Thoracic aorta (tissue), 2 donors: ENCODE results near the gene EPN3. TPM values are rescaled to one million over a fixed set of nuclear protein-coding genes. Genes with fewer than 3 reads are reported as not detected.

ENCODE experiments used
- ATAC-seq: fragments of 150-250 bp; one replicate; pipeline ENCODE4 v1.8.0; 2017; ENCODE audit warnings: low read depth; ENCODE audit not compliant: insufficient number of reproducible peaks, low FRiP score
- DNase-seq: peaks from one replicate; pipeline ENCODE4 v3.0.0-alpha.2; 2020; ENCODE audit warnings: low spot score
- H3K27ac ChIP-seq, 2 donors: fragments of 200-600 bp; sonication (generic); 1 replicate in 1 of 2; 2 replicates in 1 of 2; pipeline ENCODE4 v1.5.1; 2016; ENCODE audit warnings: mild to moderate bottlenecking in 2 of 2, moderate library complexity in 2 of 2
- H3K27me3 ChIP-seq: fragments of 200-600 bp; sonication (generic); replicated peaks from 2 replicates; pipeline ENCODE4 v1.6.0; 2016; ENCODE audit warnings: mild to moderate bottlenecking; ENCODE audit not compliant: insufficient read depth
- H3K36me3 ChIP-seq: fragments of 200-600 bp; sonication (generic); one replicate; pipeline ENCODE4 v1.5.1; 2016
- H3K4me1 ChIP-seq, 2 donors: fragments of 200-600 bp; sonication (generic); 1 replicate in 1 of 2; 2 replicates in 1 of 2; pipeline versions ENCODE4 v1.5.1 to v1.6.0; 2016; ENCODE audit warnings: low read depth in 2 of 2, mild to moderate bottlenecking in 1 of 2; ENCODE audit not compliant: control insufficient read depth in 1 of 2
- H3K4me3 ChIP-seq: fragments of 200-600 bp; sonication (generic); 2 replicates; pipeline ENCODE4 v1.5.1; 2016; ENCODE audit warnings: mild to moderate bottlenecking
- H3K9me3 ChIP-seq: fragments of 200-600 bp; sonication (generic); 2 replicates; pipeline ENCODE4 v1.5.1; 2016
- total RNA-seq, 2 donors: library from RNA; depleted of rRNA; stranded (reverse); fragments of >200 nt; gene quantifications; one replicate each; pipeline versions ENCODE4 v1.1.0 to v1.2.3, GENCODE V29; 2016
- TF ChIP-seq, protein P1 (sequence below): fragments of 200-600 bp; sonication (generic); IDR thresholded peaks from one replicate; pipeline ENCODE4 v1.5.1; 2019; ENCODE audit warnings: antibody characterized with exemption

The EPN3 gene
- total RNA-seq, 2 donors from 2014 or later = 1.4 TPM; not detected in 1

DNA sequence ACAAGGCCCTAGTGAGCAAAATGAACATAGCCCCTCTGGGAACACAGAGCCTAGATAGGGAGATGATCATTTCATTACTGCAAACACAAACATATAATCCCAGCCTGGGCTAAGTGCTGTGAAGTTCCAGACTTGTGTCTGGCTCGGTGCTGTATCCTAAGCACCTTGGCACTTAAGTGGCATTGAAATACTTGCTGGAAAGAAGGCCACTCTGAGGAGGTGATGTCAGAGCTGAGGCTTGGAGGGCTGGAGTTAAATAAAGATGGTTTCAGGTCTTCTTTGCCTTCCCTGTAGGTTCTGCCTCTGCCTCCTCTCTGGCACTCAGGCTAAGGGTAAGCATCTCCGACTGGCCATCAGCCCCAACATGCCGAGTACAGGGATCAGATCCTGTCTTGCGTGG is 25.6 kb downstream of the EPN3 start:
- ATAC-seq = no peak
- Histone ChIP-seq H3K27ac (no peak overlapping the region), H3K27me3 (peaks cover 5% of the 10 kb centered on the region)

DNA sequence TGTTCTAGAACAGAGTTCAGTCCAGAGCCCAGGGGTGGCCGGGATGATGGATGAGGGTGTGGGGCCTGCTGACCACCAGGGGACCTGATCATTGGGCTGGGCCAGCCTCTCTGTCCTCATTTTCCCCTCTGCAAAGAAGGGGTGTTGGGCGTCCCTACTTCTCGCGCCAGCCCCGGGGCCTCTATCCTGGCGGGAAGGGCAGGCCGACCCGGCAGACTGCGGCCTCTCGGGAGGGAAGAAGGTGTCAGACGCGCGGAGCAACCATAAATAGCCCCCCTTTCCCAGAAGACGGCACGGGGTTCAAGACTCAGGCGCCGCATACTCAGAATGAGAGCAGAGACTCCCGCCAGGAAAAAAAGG is 26.0 kb downstream of the EPN3 start:
- TF ChIP-seq, protein P1, sequence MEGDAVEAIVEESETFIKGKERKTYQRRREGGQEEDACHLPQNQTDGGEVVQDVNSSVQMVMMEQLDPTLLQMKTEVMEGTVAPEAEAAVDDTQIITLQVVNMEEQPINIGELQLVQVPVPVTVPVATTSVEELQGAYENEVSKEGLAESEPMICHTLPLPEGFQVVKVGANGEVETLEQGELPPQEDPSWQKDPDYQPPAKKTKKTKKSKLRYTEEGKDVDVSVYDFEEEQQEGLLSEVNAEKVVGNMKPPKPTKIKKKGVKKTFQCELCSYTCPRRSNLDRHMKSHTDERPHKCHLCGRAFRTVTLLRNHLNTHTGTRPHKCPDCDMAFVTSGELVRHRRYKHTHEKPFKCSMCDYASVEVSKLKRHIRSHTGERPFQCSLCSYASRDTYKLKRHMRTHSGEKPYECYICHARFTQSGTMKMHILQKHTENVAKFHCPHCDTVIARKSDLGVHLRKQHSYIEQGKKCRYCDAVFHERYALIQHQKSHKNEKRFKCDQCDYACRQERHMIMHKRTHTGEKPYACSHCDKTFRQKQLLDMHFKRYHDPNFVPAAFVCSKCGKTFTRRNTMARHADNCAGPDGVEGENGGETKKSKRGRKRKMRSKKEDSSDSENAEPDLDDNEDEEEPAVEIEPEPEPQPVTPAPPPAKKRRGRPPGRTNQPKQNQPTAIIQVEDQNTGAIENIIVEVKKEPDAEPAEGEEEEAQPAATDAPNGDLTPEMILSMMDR = no peak
- Histone ChIP-seq H3K36me3 (peaks cover 12% of the 10 kb centered on the region), H3K27ac (no peak overlapping the region), H3K4me3 (peak overlapping the region; percentile 75), H3K27me3 (peaks cover 5% of the 10 kb centered on the region), H3K9me3 (no peaks in the 10 kb centered on the region), H3K4me1 (peaks cover 27 to 29% of the 10 kb centered on the region in 2 donors)
- no peak for DNase-seq
- ATAC-seq = no peak

More for the DNA sequence above, 25.6 kb downstream of the EPN3 start:
- Histone ChIP-seq H3K36me3 (peaks cover 12% of the 10 kb centered on the region), H3K4me1 (peaks cover 27 to 28% of the 10 kb centered on the region in 2 donors), H3K4me3 (no peak overlapping the region), H3K9me3 (no peaks in the 10 kb centered on the region)
- no peak for DNase-seq
- TF ChIP-seq, protein P1 = no peak

DNA sequence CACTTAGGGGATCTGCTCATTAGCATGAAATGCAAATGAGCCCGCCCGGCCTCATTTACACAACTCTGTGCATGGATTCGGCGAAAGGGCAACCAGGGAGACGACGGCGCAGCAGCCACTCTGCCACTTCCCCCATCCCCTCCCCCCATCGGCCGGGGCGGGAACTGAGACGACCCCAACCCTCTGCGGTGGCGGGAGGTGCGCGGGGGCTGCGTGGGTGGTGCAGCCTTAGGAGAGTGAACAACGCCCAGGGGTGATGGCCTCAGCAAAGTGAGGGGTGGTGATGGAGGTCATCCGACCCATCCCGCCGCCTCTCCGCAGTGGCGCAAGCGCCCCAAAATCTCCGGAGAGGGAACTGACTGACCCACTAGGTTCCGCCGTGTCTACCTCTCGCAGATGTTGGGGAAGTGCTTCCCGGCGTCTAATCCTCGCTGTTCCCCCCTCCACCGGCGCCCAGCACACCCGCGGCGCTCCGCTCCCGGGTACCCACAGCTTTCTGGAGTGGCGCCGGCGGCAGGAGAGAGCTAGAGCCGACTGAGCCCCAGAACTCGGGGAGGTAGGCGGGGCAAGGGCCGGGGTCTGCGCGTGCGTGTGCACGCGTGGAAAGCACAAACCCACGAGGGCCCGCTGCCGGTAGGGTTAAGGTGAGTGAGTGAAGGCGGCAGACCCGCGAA is 26.5 kb downstream of the EPN3 start:
- H3K27ac ChIP-seq = no peak overlapping the region
- H3K4me3 ChIP-seq = peak overlapping the region; percentile 75
- peaks cover 27 to 35% of the 10 kb centered on the region in 2 donors for H3K4me1 ChIP-seq
- peaks cover 5% of the 10 kb centered on the region for H3K27me3 ChIP-seq
- ATAC-seq (no peak), DNase-seq (no peak)
- TF ChIP-seq, protein P1 = no peak
- no peaks in the 10 kb centered on the region for H3K9me3 ChIP-seq
- H3K36me3 ChIP-seq = peaks cover 12% of the 10 kb centered on the region

DNA sequence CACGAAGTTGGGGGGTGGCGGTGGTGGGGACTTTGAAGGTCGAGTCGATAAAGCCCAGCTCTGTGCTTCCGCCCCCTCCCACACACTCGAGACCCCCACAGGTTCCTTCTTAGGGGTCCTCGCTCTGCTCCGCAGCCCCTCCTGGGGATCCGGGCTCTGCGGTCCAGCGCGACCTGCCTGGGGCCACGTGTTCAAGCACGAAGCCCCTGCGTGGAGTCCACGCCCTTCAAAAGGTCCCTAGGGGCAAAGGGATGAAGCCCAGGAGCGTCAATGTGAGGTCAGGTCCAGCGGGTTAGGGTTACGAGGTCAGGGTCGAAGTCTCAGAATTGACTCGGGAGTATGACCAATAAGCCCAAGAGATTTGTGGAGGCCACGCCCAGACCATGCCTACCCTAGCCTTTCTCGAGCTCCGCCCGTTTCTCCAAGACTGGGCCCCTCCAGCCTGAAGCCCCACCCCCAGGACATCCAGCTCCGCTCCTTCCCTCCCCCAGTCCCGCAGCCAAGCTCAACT is 27.2 kb downstream of the EPN3 start:
- H3K4me3 ChIP-seq = peak overlapping the region; percentile 75
- H3K27ac ChIP-seq = no peak overlapping the region
- ATAC-seq (no peak), DNase-seq (peak; percentile 38)
- peaks cover 12% of the 10 kb centered on the region for H3K36me3 ChIP-seq
- H3K4me1 ChIP-seq = peaks cover 27 to 39% of the 10 kb centered on the region in 2 donors
- H3K27me3 ChIP-seq = peaks cover 5% of the 10 kb centered on the region
- H3K9me3 ChIP-seq = no peaks in the 10 kb centered on the region
- TF ChIP-seq, protein P1 = no peak

DNA sequence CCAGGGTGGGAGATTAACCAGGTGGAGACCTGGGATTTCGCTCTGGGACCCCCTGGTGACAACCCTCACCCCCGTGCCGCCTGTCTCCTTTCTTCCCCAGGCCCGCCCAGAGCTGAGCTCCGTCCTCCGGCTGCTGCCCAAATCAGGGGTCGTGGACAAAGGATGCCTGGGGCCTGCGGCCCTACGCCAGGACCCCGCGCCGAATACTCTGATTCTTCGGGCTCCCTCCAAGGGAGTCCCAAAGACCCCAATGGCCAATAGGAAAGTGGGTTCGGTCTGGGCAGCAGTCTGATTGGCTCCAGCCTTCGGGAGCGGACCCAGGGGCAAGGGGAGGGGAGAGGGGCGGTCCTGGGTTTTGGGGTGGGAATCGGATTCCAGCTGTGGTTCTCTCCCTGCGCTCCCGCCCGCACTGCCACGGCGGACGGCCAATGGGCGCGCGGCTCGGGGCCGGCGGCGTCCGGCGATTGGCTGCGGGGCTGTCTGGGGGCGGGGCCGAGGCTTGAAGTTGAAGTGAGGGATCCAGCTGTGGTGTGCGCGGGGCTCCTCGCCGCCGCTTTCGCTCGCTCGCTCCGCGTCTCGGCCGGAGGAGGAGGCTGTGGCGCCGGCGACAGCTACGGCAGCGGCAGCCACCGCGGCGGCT is 27.8 kb downstream of the EPN3 start, which contains the start of gene CACNA1G:
TSS of gene CACNA1G (plus strand) at position 531 of the 640 bp plus-strand sequence. CDS start 745 bp downstream, outside the sequence.
- H3K9me3 ChIP-seq = no peaks in the 10 kb centered on the region
- TF ChIP-seq, protein P1 = no peak
- peaks cover 8% of the 10 kb centered on the region for H3K36me3 ChIP-seq
- DNase-seq (peak; percentile 69), ATAC-seq (peak; percentile 39)
- peaks cover 27 to 45% of the 10 kb centered on the region in 2 donors for H3K4me1 ChIP-seq
- no peak within 1 kb of the TSS for H3K27ac ChIP-seq
- H3K4me3 ChIP-seq = peak within 1 kb of the TSS; percentile 75
- H3K27me3 ChIP-seq = peaks cover 5% of the 10 kb centered on the region
